Stimulated activated CD8-positive, alpha-beta memory T cell treated with anti-CD3 and anti-CD28 coated beads, Interleukin-12 subunit alpha, Interleukin-12 subunit beta, amount 100 ng/mL, for 1 hour (primary cell): Measurements from ENCODE around the gene STK10.
"Not testable (repeated sequence)": the region's sequence is repeated elsewhere in the genome, so short reads cannot be mapped to it uniquely, and the experiment has no call there.

Experiments
- DNase-seq: peaks from one replicate; pipeline ENCODE4 v3.0.0-alpha.2; 2020; ENCODE audit warnings: low read depth

The STK10 gene

GRCh38 chr5:172052450-172053236 lies 135.4 kb downstream of the STK10 start:
- no peak for DNase-seq

- no peak for DNase-seq
These were observed 136.2 kb downstream of the STK10 start for GRCh38 chr5:172051643-172052339.

- no peak for DNase-seq
These were observed 137.9 kb downstream of the STK10 start for GRCh38 chr5:172050080-172050479.

GRCh38 chr5:172049226-172049796 lies 138.7 kb downstream of the STK10 start:
- no peak for DNase-seq

GRCh38 chr5:172048539-172049101 lies 139.4 kb downstream of the STK10 start:
- no peak for DNase-seq

- no peak for DNase-seq
These were observed 139.9 kb downstream of the STK10 start for GRCh38 chr5:172048170-172048422.

- DNase-seq: no peak
These were observed 141.4 kb downstream of the STK10 start for GRCh38 chr5:172046593-172046992.

- no peak for DNase-seq
These were observed 142.8 kb downstream of the STK10 start for GRCh38 chr5:172045315-172045632.

GRCh38 chr5:172044631-172045314 lies 143.3 kb downstream of the STK10 start:
- DNase-seq: no peak

GRCh38 chr5:172043865-172044264 lies 144.2 kb downstream of the STK10 start:
- no peak for DNase-seq

GRCh38 chr5:172042183-172042582 lies 145.8 kb downstream of the STK10 start:
- DNase-seq: no peak

- DNase-seq: no peak
These were observed 149.9 kb downstream of the STK10 start for GRCh38 chr5:172038167-172038566.

- no peak for DNase-seq
These were observed 153.0 kb downstream of the STK10 start for GRCh38 chr5:172035049-172035448.

GRCh38 chr5:172031894-172032461 lies 156.0 kb downstream of the STK10 start:
- no peak for DNase-seq

GRCh38 chr5:172029876-172030275 lies 158.1 kb downstream of the STK10 start:
- DNase-seq: no peak

GRCh38 chr5:172028167-172028566 lies 159.9 kb downstream of the STK10 start:
- no peak for DNase-seq

GRCh38 chr5:172020110-172020786 lies 167.8 kb downstream of the STK10 start:
- not testable (repeated sequence) for DNase-seq

GRCh38 chr5:172015346-172015745 lies 172.7 kb downstream of the STK10 start:
- no peak for DNase-seq

- no peak for DNase-seq
These were observed 177.7 kb downstream of the STK10 start for GRCh38 chr5:172010278-172010677.

- no peak for DNase-seq
These were observed 178.3 kb downstream of the STK10 start for GRCh38 chr5:172009536-172010270.

- no peak for DNase-seq
These were observed 179.3 kb downstream of the STK10 start for GRCh38 chr5:172008689-172009141.
